GM23338 (cell line): ENCODE measurements around the gene ALG5.

ENCODE experiments used
- CTCF ChIP-seq, 2 experiments: fragments of 200-600 bp in 1 of 2; sonication (generic) in 1 of 2; conservative IDR thresholded peaks; 2 replicates each; pipeline versions ENCODE4 v1.5.1 to v1.6.1; 2016 to 2017; ENCODE audit warnings: antibody characterized with exemption in 2 of 2, low read depth in 2 of 2, mild to moderate bottlenecking in 2 of 2, moderate library complexity in 1 of 2
- EZH2 ChIP-seq: fragments of 200-600 bp; sonication (generic); IDR thresholded peaks from one replicate; pipeline ENCODE4 v1.8.0; 2017; ENCODE audit warnings: antibody characterized with exemption, mild to moderate bottlenecking, low read depth; ENCODE audit not compliant: unreplicated experiment
- JUNB ChIP-seq: IDR thresholded peaks from one replicate; pipeline ENCODE4 v1.6.1; 2016; ENCODE audit warnings: antibody characterized with exemption; ENCODE audit not compliant: unreplicated experiment
- STAT1 ChIP-seq: IDR thresholded peaks from one replicate; pipeline ENCODE4 v1.6.1; 2016; ENCODE audit warnings: antibody characterized with exemption; ENCODE audit not compliant: unreplicated experiment

GRCh38 chr13:36966404-36966803 lies 32.7 kb downstream of the ALG5 start:
- TF ChIP-seq STAT1 (no peak), CTCF (conservative IDR thresholded peaks at IDR 0.05; ENCODE audit: low read depth in 2 of 2) (no peak), EZH2 (no peak), JUNB (no peak)
